HG02884 (cell line): Measurements from ENCODE around the gene BCL2.

ENCODE experiments used
- ATAC-seq: cut with Tn5 transposase; IDR thresholded peaks from one replicate; pipeline ENCODE4 v1.9.1; 2021; ENCODE audit warnings: mild to moderate bottlenecking, moderate library complexity; ENCODE audit not compliant: unreplicated experiment

The BCL2 gene

GRCh38 chr18:63187223-63187574, 132.4 kb downstream of the BCL2 start:
- ATAC-seq = no peak

GRCh38 chr18:63186520-63187222, 132.9 kb downstream of the BCL2 start:
- ATAC-seq = no peak

- ATAC-seq = no peak
Measured at GRCh38 chr18:63185984-63186383, 133.6 kb downstream of the BCL2 start.

- no peak for ATAC-seq
Measured at GRCh38 chr18:63183952-63184770, 135.4 kb downstream of the BCL2 start.

GRCh38 chr18:63183378-63183777, 136.2 kb downstream of the BCL2 start:
- no peak for ATAC-seq

GRCh38 chr18:63182861-63183260, 136.7 kb downstream of the BCL2 start:
- ATAC-seq = no peak

- ATAC-seq = no peak
Measured at GRCh38 chr18:63182310-63182772, 137.2 kb downstream of the BCL2 start.

GRCh38 chr18:63181706-63182309, 137.8 kb downstream of the BCL2 start:
- no peak for ATAC-seq

GRCh38 chr18:63180971-63181376, 138.6 kb downstream of the BCL2 start:
- peak; percentile 39 for ATAC-seq

- no peak for ATAC-seq
Measured at GRCh38 chr18:63180321-63180720, 139.2 kb downstream of the BCL2 start.

- no peak for ATAC-seq
Measured at GRCh38 chr18:63179422-63179821, 140.1 kb downstream of the BCL2 start.

GRCh38 chr18:63178971-63179370, 140.6 kb downstream of the BCL2 start:
- ATAC-seq = no peak

GRCh38 chr18:63177919-63178821, 141.4 kb downstream of the BCL2 start:
- ATAC-seq = no peak

- no peak for ATAC-seq
Measured at GRCh38 chr18:63177259-63177658, 142.3 kb downstream of the BCL2 start.

- peak; percentile 48 for ATAC-seq
Measured at GRCh38 chr18:63175264-63175663, 144.3 kb downstream of the BCL2 start.

- no peak for ATAC-seq
Measured at GRCh38 chr18:63173983-63174382, 145.6 kb downstream of the BCL2 start.

GRCh38 chr18:63169853-63170252, 149.7 kb downstream of the BCL2 start:
- ATAC-seq = no peak

- no peak for ATAC-seq
Measured at GRCh38 chr18:63168287-63168686, 151.3 kb downstream of the BCL2 start.

- no peak for ATAC-seq
Measured at GRCh38 chr18:63166142-63166541, 153.4 kb downstream of the BCL2 start.

- no peak for ATAC-seq
Measured at GRCh38 chr18:63164396-63164795, 155.2 kb downstream of the BCL2 start.
